ENCODE results near the gene NUBP2.
A peak's percentile ranks its signal among the peaks of the same experiment; 100 is the strongest.

NUBP2 gene

GRCh38 chr16:1782408-1783264 is at the start of gene NUBP2, which contains the start of gene SPSB3:
TSS of gene NUBP2 (plus strand) at chr16:1782960. CDS start at chr16:1783021, 61 bp downstream.
TSS of gene SPSB3 (minus strand) at chr16:1782571. CDS start at chr16:1781483, 1,088 bp downstream.
- DNase-seq = peak; percentile 100

- no peak for DNase-seq
These were observed 48.6 kb upstream of the NUBP2 start for GRCh38 chr16:1734123-1734522.

GRCh38 chr16:1734816-1735215 is 47.9 kb upstream of the NUBP2 start:
- no peak for DNase-seq

GRCh38 chr16:1740234-1740633 is 42.5 kb upstream of the NUBP2 start:
- no peak for DNase-seq

GRCh38 chr16:1740781-1741490 is 41.8 kb upstream of the NUBP2 start:
- no peak for DNase-seq

GRCh38 chr16:1741553-1742165 is 41.1 kb upstream of the NUBP2 start:
- no peak for DNase-seq

- DNase-seq = no peak
These were observed 39.1 kb upstream of the NUBP2 start for GRCh38 chr16:1743376-1744337.

- DNase-seq = no peak
These were observed 38.4 kb upstream of the NUBP2 start for GRCh38 chr16:1744338-1744840.

- no peak for DNase-seq
These were observed 37.4 kb upstream of the NUBP2 start for GRCh38 chr16:1745181-1745899.

- DNase-seq = no peak
These were observed 36.7 kb upstream of the NUBP2 start for GRCh38 chr16:1745900-1746692.

- DNase-seq = no peak
These were observed 36.0 kb upstream of the NUBP2 start for GRCh38 chr16:1746693-1747195.

GRCh38 chr16:1747934-1748333 is 34.8 kb upstream of the NUBP2 start:
- DNase-seq = no peak

GRCh38 chr16:1749152-1750117 is 33.3 kb upstream of the NUBP2 start:
- DNase-seq = no peak

GRCh38 chr16:1751946-1752345 is 30.8 kb upstream of the NUBP2 start:
- no peak for DNase-seq

GRCh38 chr16:1752853-1753252 is 29.9 kb upstream of the NUBP2 start:
- no peak for DNase-seq

GRCh38 chr16:1754204-1754603 is 28.6 kb upstream of the NUBP2 start:
- no peak for DNase-seq

GRCh38 chr16:1757714-1758461 is 24.9 kb upstream of the NUBP2 start:
- DNase-seq = no peak

GRCh38 chr16:1758923-1759322 is 23.8 kb upstream of the NUBP2 start:
- DNase-seq = no peak
